SH-SY5Y (cell line): Measurements from ENCODE around the gene TLCD3B.

ENCODE experiments used
- GATA2 ChIP-seq: IDR thresholded peaks from 2 replicates; pipeline ENCODE4 v1.6.1; 2011; ENCODE audit warnings: mild to moderate bottlenecking, low read depth, low read length
- GATA3 ChIP-seq: IDR thresholded peaks from 2 replicates; pipeline ENCODE4 v1.6.1; 2011; ENCODE audit warnings: low read depth, mild to moderate bottlenecking, low read length, moderate library complexity

GRCh38 chr16:30025156-30025555 is 5.9 kb downstream of the TLCD3B start:
- no peak for TF ChIP-seq GATA2
- TF ChIP-seq GATA3, result no peak
